ENCODE measurements around the gene TCERG1L.

Gene TCERG1L

DNA sequence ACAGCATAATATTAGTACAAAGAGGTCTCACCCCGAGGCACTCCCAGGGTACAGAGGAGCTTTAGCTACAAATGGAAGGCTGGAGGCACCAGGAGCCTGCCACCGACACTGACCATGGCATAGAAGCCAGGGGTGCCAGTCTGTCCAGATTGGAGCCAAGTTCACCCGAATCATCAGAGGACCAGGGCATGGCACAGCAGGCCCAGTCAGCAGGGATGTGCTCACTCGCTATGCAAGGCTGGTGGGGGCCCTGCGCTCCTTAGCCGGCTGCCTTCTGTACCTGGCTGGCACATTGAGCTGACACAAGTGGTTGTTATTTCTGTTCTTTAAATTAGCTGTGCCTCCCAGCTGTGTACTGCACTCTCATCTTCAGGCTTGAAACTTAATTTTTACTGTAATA is 149.3 kb downstream of the TCERG1L start:
- TF ChIP-seq SIN3A (IDR thresholded peaks at IDR 0.05; ENCODE audit: borderline replicate concordance, insufficient read depth, low read length) (no peak), POLR2AphosphoS5 (IDR thresholded peaks at IDR 0.05; ENCODE audit: low read depth, low read length) (no peak), TAF1 (IDR thresholded peaks at IDR 0.05; ENCODE audit: borderline replicate concordance, insufficient read depth, low read length) (no peak), FOXP2 (optimal IDR thresholded peaks at IDR 0.05; ENCODE audit: borderline replicate concordance, extremely low read depth, extremely low read length, insufficient read depth) (no peak)
- TF ChIP-seq, protein P1, sequence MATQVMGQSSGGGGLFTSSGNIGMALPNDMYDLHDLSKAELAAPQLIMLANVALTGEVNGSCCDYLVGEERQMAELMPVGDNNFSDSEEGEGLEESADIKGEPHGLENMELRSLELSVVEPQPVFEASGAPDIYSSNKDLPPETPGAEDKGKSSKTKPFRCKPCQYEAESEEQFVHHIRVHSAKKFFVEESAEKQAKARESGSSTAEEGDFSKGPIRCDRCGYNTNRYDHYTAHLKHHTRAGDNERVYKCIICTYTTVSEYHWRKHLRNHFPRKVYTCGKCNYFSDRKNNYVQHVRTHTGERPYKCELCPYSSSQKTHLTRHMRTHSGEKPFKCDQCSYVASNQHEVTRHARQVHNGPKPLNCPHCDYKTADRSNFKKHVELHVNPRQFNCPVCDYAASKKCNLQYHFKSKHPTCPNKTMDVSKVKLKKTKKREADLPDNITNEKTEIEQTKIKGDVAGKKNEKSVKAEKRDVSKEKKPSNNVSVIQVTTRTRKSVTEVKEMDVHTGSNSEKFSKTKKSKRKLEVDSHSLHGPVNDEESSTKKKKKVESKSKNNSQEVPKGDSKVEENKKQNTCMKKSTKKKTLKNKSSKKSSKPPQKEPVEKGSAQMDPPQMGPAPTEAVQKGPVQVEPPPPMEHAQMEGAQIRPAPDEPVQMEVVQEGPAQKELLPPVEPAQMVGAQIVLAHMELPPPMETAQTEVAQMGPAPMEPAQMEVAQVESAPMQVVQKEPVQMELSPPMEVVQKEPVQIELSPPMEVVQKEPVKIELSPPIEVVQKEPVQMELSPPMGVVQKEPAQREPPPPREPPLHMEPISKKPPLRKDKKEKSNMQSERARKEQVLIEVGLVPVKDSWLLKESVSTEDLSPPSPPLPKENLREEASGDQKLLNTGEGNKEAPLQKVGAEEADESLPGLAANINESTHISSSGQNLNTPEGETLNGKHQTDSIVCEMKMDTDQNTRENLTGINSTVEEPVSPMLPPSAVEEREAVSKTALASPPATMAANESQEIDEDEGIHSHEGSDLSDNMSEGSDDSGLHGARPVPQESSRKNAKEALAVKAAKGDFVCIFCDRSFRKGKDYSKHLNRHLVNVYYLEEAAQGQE (IDR thresholded peaks at IDR 0.05; ENCODE audit: insufficient read depth in 1 of 2, low read depth in 2 of 2, low read length in 2 of 2), result no peak

DNA sequence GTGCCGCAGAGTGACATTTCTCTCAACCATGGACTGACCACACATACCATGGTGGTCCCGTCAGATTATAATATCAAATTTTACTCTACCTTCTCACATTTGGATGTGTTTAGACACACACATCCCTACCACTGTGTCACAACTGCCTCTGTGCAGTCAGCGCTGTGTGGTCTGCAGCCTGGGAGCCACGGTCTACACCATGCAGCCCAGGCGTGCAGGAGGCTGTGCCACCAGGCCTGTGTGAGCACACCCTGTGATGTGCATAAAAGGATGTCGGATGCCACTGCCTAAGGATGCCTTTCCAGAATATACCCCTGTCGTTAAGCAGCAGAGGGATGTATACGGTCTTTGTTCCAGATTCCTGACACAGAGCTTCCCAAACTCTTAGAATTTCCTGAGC is 150.4 kb downstream of the TCERG1L start:
- TF ChIP-seq, protein P1 (IDR thresholded peaks at IDR 0.05; ENCODE audit: insufficient read depth in 1 of 2, low read depth in 2 of 2, low read length in 2 of 2), result no peak
- TF ChIP-seq TAF1 (IDR thresholded peaks at IDR 0.05; ENCODE audit: borderline replicate concordance, insufficient read depth, low read length) (no peak), FOXP2 (optimal IDR thresholded peaks at IDR 0.05; ENCODE audit: borderline replicate concordance, extremely low read depth, extremely low read length, insufficient read depth) (no peak), POLR2AphosphoS5 (IDR thresholded peaks at IDR 0.05; ENCODE audit: low read depth, low read length) (no peak), SIN3A (IDR thresholded peaks at IDR 0.05; ENCODE audit: borderline replicate concordance, insufficient read depth, low read length) (no peak)

DNA sequence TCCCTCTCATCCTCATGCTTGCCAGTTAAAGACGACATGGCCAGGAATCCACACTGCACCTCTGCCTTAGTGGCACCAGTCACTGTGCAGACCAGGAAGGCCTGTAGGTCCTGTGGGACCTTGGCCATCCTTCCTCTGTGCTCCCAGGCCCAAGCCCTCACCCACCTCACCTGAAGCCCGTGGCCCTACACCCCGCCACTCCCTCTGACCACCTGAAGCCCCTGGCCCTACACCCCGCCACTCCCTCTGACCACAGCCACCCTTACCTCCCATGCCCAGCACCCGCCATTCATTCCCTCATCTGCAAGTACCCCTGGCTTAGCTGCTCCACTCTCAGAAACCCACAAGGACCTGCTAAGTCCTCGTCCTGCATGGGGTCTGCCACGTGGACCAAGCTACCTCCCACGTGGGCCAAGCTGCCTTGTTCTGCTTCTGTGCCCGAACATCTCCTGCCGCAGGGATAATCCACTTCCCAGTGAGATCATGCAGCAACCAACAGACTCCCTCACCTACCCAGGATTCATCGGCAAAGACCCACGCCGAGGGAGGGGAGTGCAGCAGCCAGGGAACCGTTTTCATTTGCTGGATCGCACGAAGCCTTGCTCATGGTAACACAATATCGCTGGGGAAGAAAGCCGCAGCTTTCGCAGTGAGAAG is 151.2 kb downstream of the TCERG1L start:
- TF ChIP-seq SIN3A (IDR thresholded peaks at IDR 0.05; ENCODE audit: borderline replicate concordance, insufficient read depth, low read length) (no peak), POLR2AphosphoS5 (IDR thresholded peaks at IDR 0.05; ENCODE audit: low read depth, low read length) (no peak)

DNA sequence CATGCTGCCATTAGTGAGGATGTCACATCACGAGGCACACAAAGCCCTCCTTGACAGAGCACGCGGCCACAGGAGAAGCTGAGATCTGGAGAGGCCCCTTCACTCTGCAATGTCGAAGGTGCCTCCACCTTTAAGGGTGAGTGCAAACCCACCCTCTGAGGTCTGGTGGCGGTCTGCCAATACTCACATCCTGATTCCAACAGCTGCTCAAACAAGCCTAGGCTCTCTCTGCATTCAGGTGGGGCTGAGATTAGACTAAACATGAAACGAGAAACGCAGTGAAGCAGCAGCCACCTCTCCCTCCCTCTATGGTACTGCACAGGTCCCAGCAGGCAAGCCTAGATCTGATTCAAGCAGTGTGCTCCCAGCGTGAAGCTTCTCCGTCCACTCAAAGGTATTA is 151.8 kb downstream of the TCERG1L start:
- no peak for TF ChIP-seq FOXP2 (optimal IDR thresholded peaks at IDR 0.05; ENCODE audit: borderline replicate concordance, extremely low read depth, extremely low read length, insufficient read depth)
- TF ChIP-seq POLR2AphosphoS5 (IDR thresholded peaks at IDR 0.05; ENCODE audit: low read depth, low read length), result no peak
- TF ChIP-seq, protein P1 (IDR thresholded peaks at IDR 0.05; ENCODE audit: insufficient read depth in 1 of 2, low read depth in 2 of 2, low read length in 2 of 2), result no peak
- TF ChIP-seq TAF1 (IDR thresholded peaks at IDR 0.05; ENCODE audit: borderline replicate concordance, insufficient read depth, low read length), result no peak
- no peak for TF ChIP-seq SIN3A (IDR thresholded peaks at IDR 0.05; ENCODE audit: borderline replicate concordance, insufficient read depth, low read length)

DNA sequence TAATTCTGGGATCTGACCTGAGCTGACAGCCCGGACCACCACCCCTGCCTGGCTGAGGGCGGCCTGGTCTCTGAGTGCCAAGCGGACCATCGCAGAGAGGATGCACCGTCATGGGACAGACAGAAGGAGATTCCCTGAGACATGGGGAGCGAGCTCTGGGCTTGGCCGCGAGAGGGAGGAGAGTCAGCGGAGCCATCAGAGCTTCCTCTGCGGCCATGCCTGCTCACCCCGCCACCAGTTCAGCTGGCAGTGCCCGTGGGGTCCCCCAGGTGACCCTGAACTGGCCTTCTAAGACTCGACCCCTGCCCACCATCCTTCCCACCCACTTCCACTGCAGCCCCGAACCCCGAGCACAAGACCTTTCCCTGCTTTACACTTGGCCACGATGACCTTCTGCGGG is 152.8 kb downstream of the TCERG1L start:
- TF ChIP-seq, protein P1 (IDR thresholded peaks at IDR 0.05; ENCODE audit: insufficient read depth in 1 of 2, low read depth in 2 of 2, low read length in 2 of 2), result no peak
- no peak for TF ChIP-seq POLR2AphosphoS5 (IDR thresholded peaks at IDR 0.05; ENCODE audit: low read depth, low read length)
- TF ChIP-seq TAF1 (IDR thresholded peaks at IDR 0.05; ENCODE audit: borderline replicate concordance, insufficient read depth, low read length), result no peak
- TF ChIP-seq SIN3A (IDR thresholded peaks at IDR 0.05; ENCODE audit: borderline replicate concordance, insufficient read depth, low read length), result no peak
- TF ChIP-seq FOXP2 (optimal IDR thresholded peaks at IDR 0.05; ENCODE audit: borderline replicate concordance, extremely low read depth, extremely low read length, insufficient read depth), result no peak
